Measurements from ENCODE around the gene CNIH2.

CNIH2 gene

DNA sequence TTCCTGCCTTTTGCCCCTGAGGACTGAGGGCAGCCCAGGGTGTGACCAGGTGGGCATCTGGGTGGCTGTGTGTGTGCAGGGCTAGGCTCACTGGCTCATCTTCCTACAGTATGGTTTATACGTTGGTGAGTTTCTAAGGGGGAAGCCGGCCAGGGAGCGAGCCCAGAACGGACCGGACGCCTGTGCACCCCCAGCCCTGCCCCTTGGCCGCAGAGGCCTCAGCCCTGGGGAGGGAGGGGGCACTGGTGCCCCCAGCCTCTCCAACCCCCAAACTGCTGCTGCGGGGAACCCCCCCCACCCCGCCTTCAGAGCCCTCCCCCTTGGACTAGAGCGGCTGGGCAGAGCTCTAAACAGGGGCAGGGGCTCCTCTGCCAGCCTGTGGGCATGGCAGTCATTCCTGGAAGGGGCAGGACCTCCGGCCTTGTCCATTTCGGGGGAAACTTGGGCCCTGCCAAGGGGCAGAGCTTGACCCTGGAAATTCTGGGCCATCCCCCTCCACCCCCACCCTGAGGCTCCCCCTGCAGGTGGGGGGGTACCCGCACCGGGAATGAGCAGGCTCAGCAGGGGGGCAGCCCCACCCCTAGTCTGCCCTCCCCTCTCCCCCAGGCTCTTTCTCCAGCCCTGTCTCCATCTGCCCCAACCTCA is 5.6 kb downstream of the CNIH2 start:
- no peak for DNase-seq
- peaks cover 0 to 16% (median 14%) of the 10 kb centered on the region in 5 experiments for H3K27me3 ChIP-seq (replicated peaks in 2 of 5; ENCODE audit: control insufficient read depth in 4 of 5, insufficient read depth in 5 of 5, low read length in 4 of 5)
- H3K4me3 ChIP-seq (ENCODE audit: control insufficient read depth in 1 of 7, extremely low read depth in 1 of 7, insufficient read depth in 4 of 7, low read depth in 2 of 7, low read length in 6 of 7): no peak overlapping the region
- peaks cover 0 to 33% (median 26%) of the 10 kb centered on the region in 4 experiments for H3K4me1 ChIP-seq (ENCODE audit: control extremely low read depth in 1 of 4, control insufficient read depth in 4 of 4, insufficient read depth in 4 of 4, low read length in 3 of 4)
- no peak overlapping the region for H3K27ac ChIP-seq (ENCODE audit: insufficient read depth in 1 of 2, low read depth in 1 of 2, low read length in 2 of 2, poor library complexity in 1 of 2, severe bottlenecking in 2 of 2)
- ChIA-PET CTCF (interaction anchor here (0.7 to 11.6 kb wide), 8 partner anchors 15 to 61 kb away, joined by 3 to 100 read pairs (median 4); partner anchors contain the start of gene RAB1B), POLR2A (interaction anchor here (0.6 kb wide), 1 partner anchor 82 kb away, joined by 5 read pairs; no protein-coding TSS in a partner anchor)
- 94% methylated on average over 7 of the region's 14 CpGs for WGBS (ENCODE audit: insufficient coverage)
- H3K36me3 ChIP-seq (ENCODE audit: control insufficient read depth in 4 of 4, insufficient read depth in 4 of 4, low read length in 3 of 4): peaks cover 0 to 8% (median 2%) of the 10 kb centered on the region in 4 experiments
- H3K9me3 ChIP-seq (ENCODE audit: control extremely low read depth in 1 of 5, control insufficient read depth in 4 of 5, insufficient read depth in 2 of 5, low read depth in 1 of 5, low read length in 4 of 5): no peaks in the 10 kb centered on the region

DNA sequence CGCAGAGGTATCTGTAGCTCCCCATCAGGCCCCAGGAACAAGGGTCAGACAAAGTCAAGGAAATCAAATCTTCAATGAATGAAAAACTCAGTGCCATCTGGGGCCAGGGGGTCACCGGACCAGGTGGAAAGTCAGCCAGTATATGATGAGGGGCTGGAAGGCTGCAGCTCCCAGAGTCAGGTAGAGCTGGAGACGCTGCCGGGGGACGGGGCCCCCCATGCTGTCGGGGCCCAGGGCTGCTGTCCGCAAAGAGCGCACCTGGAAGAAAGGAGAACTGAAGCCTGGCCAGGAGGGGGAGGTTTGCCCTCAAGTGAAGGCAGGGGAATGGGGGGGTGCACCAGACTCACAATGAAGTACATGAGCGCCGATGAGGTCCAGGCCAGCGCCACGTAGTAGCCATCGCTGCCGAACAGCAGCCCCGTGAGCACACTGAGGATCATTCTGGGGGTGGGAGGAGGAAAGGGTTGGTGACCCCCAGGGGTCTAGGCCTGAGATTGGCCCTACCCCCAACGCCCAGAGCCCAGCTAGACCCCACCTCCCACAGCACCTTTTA is 6.6 kb downstream of the CNIH2 start:
- no peak overlapping the region for H3K27ac ChIP-seq (ENCODE audit: insufficient read depth in 1 of 2, low read depth in 1 of 2, low read length in 2 of 2, poor library complexity in 1 of 2, severe bottlenecking in 2 of 2)
- no peak overlapping the region for H3K4me3 ChIP-seq (ENCODE audit: control insufficient read depth in 1 of 7, extremely low read depth in 1 of 7, insufficient read depth in 4 of 7, low read depth in 2 of 7, low read length in 6 of 7)
- H3K36me3 ChIP-seq (ENCODE audit: control insufficient read depth in 4 of 4, insufficient read depth in 4 of 4, low read length in 3 of 4): peaks cover 0 to 8% (median 2%) of the 10 kb centered on the region in 4 experiments
- 94% methylated on average over 12 of the region's 16 CpGs for WGBS (ENCODE audit: insufficient coverage)
- no peak for DNase-seq
- H3K4me1 ChIP-seq (ENCODE audit: control extremely low read depth in 1 of 4, control insufficient read depth in 4 of 4, insufficient read depth in 4 of 4, low read length in 3 of 4): peaks cover 0 to 33% (median 31%) of the 10 kb centered on the region in 4 experiments
- POLR2A ChIA-PET: no interaction called here
- CTCF ChIA-PET: interaction anchor here (11.6 kb wide), 1 partner anchor 62 kb away, joined by 100 read pairs; no protein-coding TSS in a partner anchor
- H3K9me3 ChIP-seq (ENCODE audit: control extremely low read depth in 1 of 5, control insufficient read depth in 4 of 5, insufficient read depth in 2 of 5, low read depth in 1 of 5, low read length in 4 of 5): no peaks in the 10 kb centered on the region
- peaks cover 0 to 8% (median 5%) of the 10 kb centered on the region in 5 experiments for H3K27me3 ChIP-seq (replicated peaks in 2 of 5; ENCODE audit: control insufficient read depth in 4 of 5, insufficient read depth in 5 of 5, low read length in 4 of 5)

DNA sequence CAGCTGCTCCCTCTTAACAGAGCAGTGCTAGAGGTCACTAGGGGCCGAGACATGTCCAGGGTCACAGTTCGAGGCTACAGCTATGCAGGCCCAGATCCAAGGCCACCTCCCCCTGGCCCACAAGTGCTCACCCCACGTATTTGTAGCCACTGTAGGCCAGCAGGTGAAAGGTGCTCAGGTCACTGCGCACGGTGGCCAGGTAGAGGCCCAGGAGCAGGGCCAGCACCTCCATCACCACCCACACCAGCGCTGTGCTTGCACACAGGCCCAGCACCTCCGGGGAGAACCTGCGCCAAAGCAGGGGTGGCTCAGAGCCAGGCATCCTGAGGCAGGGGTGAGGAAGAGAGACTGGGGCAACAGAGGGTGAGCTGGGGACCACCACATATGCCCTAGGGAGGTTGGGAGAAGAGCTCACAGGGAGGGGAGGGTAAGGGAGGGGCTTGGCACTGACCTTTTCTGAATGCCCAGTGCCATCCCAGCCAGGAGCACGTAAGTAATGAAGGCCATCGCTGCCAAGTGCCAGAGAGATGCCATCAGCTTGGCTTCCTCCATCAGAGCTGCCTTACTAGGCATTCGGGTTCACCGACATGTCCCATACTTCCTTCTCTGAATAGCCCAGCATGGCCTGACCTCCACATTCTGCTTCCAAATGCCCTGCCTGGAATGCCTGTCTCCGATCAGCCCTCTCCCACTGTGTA is 7.4 kb downstream of the CNIH2 start:
- CTCF ChIA-PET: interaction anchor here (1.1 to 11.6 kb wide), 5 partner anchors 14 to 63 kb away, joined by 3 to 100 read pairs (median 14); no protein-coding TSS in a partner anchor
- H3K9me3 ChIP-seq (ENCODE audit: control extremely low read depth in 1 of 5, control insufficient read depth in 4 of 5, insufficient read depth in 2 of 5, low read depth in 1 of 5, low read length in 4 of 5): no peaks in the 10 kb centered on the region
- peaks cover 0 to 6% (median under 1%) of the 10 kb centered on the region in 5 experiments for H3K27me3 ChIP-seq (replicated peaks in 2 of 5; ENCODE audit: control insufficient read depth in 4 of 5, insufficient read depth in 5 of 5, low read length in 4 of 5)
- DNase-seq: no peak
- H3K27ac ChIP-seq (ENCODE audit: insufficient read depth in 1 of 2, low read depth in 1 of 2, low read length in 2 of 2, poor library complexity in 1 of 2, severe bottlenecking in 2 of 2): no peak overlapping the region
- no peak overlapping the region for H3K4me3 ChIP-seq (ENCODE audit: control insufficient read depth in 1 of 7, extremely low read depth in 1 of 7, insufficient read depth in 4 of 7, low read depth in 2 of 7, low read length in 6 of 7)
- H3K4me1 ChIP-seq (ENCODE audit: control extremely low read depth in 1 of 4, control insufficient read depth in 4 of 4, insufficient read depth in 4 of 4, low read length in 3 of 4): peaks cover 0 to 39% (median 37%) of the 10 kb centered on the region in 4 experiments
- 97% methylated on average over 10 of the region's 13 CpGs for WGBS (ENCODE audit: insufficient coverage)
- H3K36me3 ChIP-seq (ENCODE audit: control insufficient read depth in 4 of 4, insufficient read depth in 4 of 4, low read length in 3 of 4): peaks cover 0 to 8% (median 2%) of the 10 kb centered on the region in 4 experiments
- POLR2A ChIA-PET: interaction anchor here (0.7 kb wide), 1 partner anchor 31 kb away, joined by 3 read pairs; no protein-coding TSS in a partner anchor

DNA sequence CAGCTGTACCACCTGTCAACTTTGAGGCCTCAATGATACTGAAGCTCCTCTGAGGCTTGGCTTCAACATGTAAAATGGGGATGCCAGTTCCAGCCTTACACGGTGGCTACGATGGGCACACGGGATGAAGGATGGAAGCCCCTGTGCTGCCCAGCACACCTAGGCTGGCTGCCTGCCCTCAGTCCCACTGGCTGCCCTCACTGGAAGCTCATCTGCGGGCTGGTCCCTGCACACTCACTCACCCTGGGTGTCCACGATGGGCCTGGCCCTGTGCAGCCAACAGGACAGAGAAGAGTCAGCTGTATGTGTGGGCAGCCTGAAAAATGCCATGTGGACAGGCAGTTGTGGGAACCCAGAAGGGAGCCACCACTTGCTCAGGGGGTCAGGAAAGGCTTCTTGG is 8.7 kb downstream of the CNIH2 start:
- Histone ChIP-seq H3K27ac (ENCODE audit: insufficient read depth in 1 of 2, low read depth in 1 of 2, low read length in 2 of 2, poor library complexity in 1 of 2, severe bottlenecking in 2 of 2) (no peak overlapping the region), H3K36me3 (ENCODE audit: control insufficient read depth in 4 of 4, insufficient read depth in 4 of 4, low read length in 3 of 4) (peaks cover 0 to 8% (median 2%) of the 10 kb centered on the region in 4 experiments), H3K27me3 (replicated peaks in 2 of 5; ENCODE audit: control insufficient read depth in 4 of 5, insufficient read depth in 5 of 5, low read length in 4 of 5) (peaks cover 0 to 17% (median 10%) of the 10 kb centered on the region in 5 experiments), H3K4me1 (ENCODE audit: control extremely low read depth in 1 of 4, control insufficient read depth in 4 of 4, insufficient read depth in 4 of 4, low read length in 3 of 4) (peaks cover 0 to 40% (median 36%) of the 10 kb centered on the region in 4 experiments), H3K4me3 (ENCODE audit: control insufficient read depth in 1 of 7, extremely low read depth in 1 of 7, insufficient read depth in 4 of 7, low read depth in 2 of 7, low read length in 6 of 7) (no peak overlapping the region), H3K9me3 (ENCODE audit: control extremely low read depth in 1 of 5, control insufficient read depth in 4 of 5, insufficient read depth in 2 of 5, low read depth in 1 of 5, low read length in 4 of 5) (no peaks in the 10 kb centered on the region)
- ChIA-PET POLR2A (interaction anchor here (0.6 to 0.7 kb wide), 3 partner anchors 27 to 181 kb away, joined by 3 to 7 read pairs (median 4); no protein-coding TSS in a partner anchor), CTCF (interaction anchor here (0.6 to 11.6 kb wide), 5 partner anchors 16 to 64 kb away, joined by 3 to 100 read pairs (median 14); no protein-coding TSS in a partner anchor)
- 99% methylated on average over 5 of the region's 5 CpGs for WGBS (ENCODE audit: insufficient coverage)
- no peak for DNase-seq

DNA sequence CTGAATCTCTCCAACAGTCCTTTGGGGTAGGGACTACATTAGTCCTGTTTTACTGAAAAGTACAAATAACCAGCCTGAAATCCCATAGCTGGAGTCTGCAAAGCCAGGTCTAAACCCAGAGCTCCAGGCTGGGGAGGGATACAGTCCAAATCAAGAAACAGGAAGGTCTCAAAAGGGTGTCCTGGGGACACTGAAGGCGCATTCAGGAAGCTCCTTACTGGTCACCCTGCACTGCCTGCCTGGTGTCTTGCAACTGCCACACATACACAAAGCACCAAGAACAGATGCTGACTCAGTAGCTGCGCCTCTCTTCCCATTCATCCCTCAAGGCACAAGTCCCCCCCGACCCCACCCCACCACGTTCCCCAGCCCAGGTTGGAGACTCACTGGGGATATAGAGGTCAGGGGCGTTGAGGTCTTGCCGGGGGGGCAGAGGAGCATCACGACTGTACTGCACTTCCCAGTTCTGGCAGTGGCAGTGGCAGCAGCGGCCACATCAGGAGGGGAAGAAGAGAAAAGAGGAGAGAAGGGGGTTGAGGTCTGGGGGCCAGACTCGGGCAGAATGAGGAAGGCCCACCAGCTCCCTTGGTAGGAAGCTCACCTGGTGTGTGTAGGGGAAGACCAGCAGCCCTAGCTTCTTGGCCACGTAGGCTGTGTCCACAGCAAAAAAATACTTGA is 9.4 kb downstream of the CNIH2 start:
- ChIA-PET POLR2A (interaction anchor here (0.6 kb wide), 2 partner anchors 118 to 180 kb away, joined by 3 to 4 read pairs; no protein-coding TSS in a partner anchor), CTCF (interaction anchor here (1.2 to 11.6 kb wide), 7 partner anchors 16 to 87 kb away, joined by 3 to 100 read pairs (median 7); partner anchors contain the start of gene RIN1)
- Histone ChIP-seq H3K36me3 (ENCODE audit: control insufficient read depth in 4 of 4, insufficient read depth in 4 of 4, low read length in 3 of 4) (peaks cover 0 to 8% (median 2%) of the 10 kb centered on the region in 4 experiments), H3K9me3 (ENCODE audit: control extremely low read depth in 1 of 5, control insufficient read depth in 4 of 5, insufficient read depth in 2 of 5, low read depth in 1 of 5, low read length in 4 of 5) (no peaks in the 10 kb centered on the region), H3K4me3 (ENCODE audit: control insufficient read depth in 1 of 7, extremely low read depth in 1 of 7, insufficient read depth in 4 of 7, low read depth in 2 of 7, low read length in 6 of 7) (peak overlapping the region in 3 of 7 experiments; percentile 81 to 93 (median 90)), H3K27me3 (replicated peaks in 2 of 5; ENCODE audit: control insufficient read depth in 4 of 5, insufficient read depth in 5 of 5, low read length in 4 of 5) (peaks cover 0 to 23% (median 10%) of the 10 kb centered on the region in 5 experiments), H3K27ac (ENCODE audit: insufficient read depth in 1 of 2, low read depth in 1 of 2, low read length in 2 of 2, poor library complexity in 1 of 2, severe bottlenecking in 2 of 2) (no peak overlapping the region), H3K4me1 (ENCODE audit: control extremely low read depth in 1 of 4, control insufficient read depth in 4 of 4, insufficient read depth in 4 of 4, low read length in 3 of 4) (peaks cover 0 to 42% (median 36%) of the 10 kb centered on the region in 4 experiments)
- WGBS (ENCODE audit: insufficient coverage): 65% methylated on average over 5 of the region's 10 CpGs
- DNase-seq: no peak

DNA sequence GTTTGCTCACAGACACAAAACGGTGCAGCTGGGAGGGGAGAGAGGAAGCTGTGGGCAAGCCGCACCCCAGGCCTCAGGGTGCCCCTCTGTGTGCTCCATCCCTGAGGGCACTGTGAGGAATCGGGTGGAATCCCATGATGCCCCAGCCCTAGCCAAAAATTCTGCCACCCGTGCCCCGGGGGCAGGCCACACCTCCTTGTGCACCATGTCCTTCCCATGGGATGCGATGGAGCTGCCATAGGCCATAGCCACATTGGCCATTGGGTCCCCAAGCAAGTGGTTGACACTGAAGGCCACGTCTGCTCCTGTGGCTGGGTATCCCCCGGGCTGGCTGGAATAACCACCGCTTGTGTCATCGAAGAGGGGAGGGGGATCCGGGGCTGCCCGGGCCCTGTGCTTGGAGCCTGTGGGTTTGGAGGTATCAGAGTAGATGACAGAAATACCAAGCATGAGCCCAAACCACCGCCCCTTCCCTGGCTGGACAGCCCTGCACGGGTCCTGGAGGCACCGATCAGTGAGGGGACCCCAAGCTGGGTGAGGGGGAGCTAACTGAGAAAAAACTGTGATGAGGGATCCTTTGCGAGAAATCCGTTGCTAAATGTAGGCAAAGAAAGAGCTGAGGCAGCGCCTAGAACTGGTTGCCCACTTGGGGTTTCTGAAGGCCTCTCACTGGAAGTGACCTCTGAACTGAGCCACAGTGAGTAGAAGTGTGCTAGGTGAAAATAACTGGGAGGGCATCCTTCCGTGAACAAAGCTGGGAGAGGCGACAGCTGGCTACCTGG is 10.1 kb downstream of the CNIH2 start:
- no peak for DNase-seq
- Histone ChIP-seq H3K9me3 (ENCODE audit: control extremely low read depth in 1 of 5, control insufficient read depth in 4 of 5, insufficient read depth in 2 of 5, low read depth in 1 of 5, low read length in 4 of 5) (no peaks in the 10 kb centered on the region), H3K4me3 (ENCODE audit: control insufficient read depth in 1 of 7, extremely low read depth in 1 of 7, insufficient read depth in 4 of 7, low read depth in 2 of 7, low read length in 6 of 7) (peak overlapping the region; percentile 64 to 93 (median 80)), H3K36me3 (ENCODE audit: control insufficient read depth in 4 of 4, insufficient read depth in 4 of 4, low read length in 3 of 4) (peaks cover 0 to 8% (median 2%) of the 10 kb centered on the region in 4 experiments), H3K4me1 (ENCODE audit: control extremely low read depth in 1 of 4, control insufficient read depth in 4 of 4, insufficient read depth in 4 of 4, low read length in 3 of 4) (peaks cover 0 to 37% (median 32%) of the 10 kb centered on the region in 4 experiments), H3K27me3 (replicated peaks in 2 of 5; ENCODE audit: control insufficient read depth in 4 of 5, insufficient read depth in 5 of 5, low read length in 4 of 5) (peaks cover 0 to 30% (median 17%) of the 10 kb centered on the region in 5 experiments), H3K27ac (ENCODE audit: insufficient read depth in 1 of 2, low read depth in 1 of 2, low read length in 2 of 2, poor library complexity in 1 of 2, severe bottlenecking in 2 of 2) (peak overlapping the region; percentile 33 to 83)
- POLR2A ChIA-PET: interaction anchor here (1.2 kb wide), 1 partner anchor 56 kb away, joined by 5 read pairs; no protein-coding TSS in a partner anchor
- CTCF ChIA-PET: interaction anchor here (1.2 to 11.6 kb wide), 9 partner anchors 17 to 88 kb away, joined by 3 to 100 read pairs (median 7); partner anchors contain the start of gene RIN1
- 60% methylated on average over 18 of the region's 20 CpGs for WGBS (ENCODE audit: insufficient coverage)
